Measurements from ENCODE around the gene ADCK1. TPM values are rescaled to one million over a fixed set of nuclear protein-coding genes. Genes with fewer than 3 reads are reported as not detected.

Gene ADCK1
- total and polyA plus RNA-seq, 3 donors from 2014 or later, result 7.5 to 14.3 (median 12.3) TPM

- 1 to 2% methylated on average over 11 to 35 of the region's 35 CpGs for WGBS, 2 donors
- DNase-seq, result peak; percentile 22
These were observed 166.1 kb downstream of the ADCK1 start for GRCh38 chr14:77965919-77966435.

DNA sequence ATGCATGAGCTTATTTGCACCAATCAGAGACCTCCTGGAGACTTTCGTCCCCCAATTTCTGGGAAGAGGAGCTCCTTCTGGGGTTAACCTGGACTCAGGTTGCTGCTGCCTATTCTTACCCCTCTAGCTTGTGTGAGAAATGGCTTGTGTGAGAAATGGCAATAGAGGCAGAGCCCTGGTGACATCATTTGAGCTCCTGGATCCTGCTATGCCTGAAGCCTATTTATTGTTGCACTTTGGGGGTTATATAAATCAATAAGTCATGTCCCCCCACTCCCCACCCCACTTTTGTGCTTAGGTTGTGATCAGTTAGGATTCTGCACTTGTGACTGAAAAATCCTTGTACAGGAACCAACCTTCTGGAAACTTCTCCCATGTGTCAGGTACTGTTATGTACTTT lies 167.2 kb downstream of the ADCK1 start:
- DNase-seq, result no peak
- no peak for TF ChIP-seq CTCF (IDR thresholded peaks at IDR 0.05)
- TF ChIP-seq POLR2A (IDR thresholded peaks at IDR 0.05), result no peak
- intact Hi-C loops (cut with DNase I; ENCODE audit: low total_unique reads), result no loop called here
- Histone ChIP-seq H3K36me3 (ENCODE audit: low read depth, missing control alignments) (no peaks in the 10 kb centered on the region), H3K4me3 (no peak overlapping the region), H3K9me3 (no peaks in the 10 kb centered on the region), H3K27ac (no peak overlapping the region), H3K27me3 (no peaks in the 10 kb centered on the region), H3K4me1 (peaks cover 3% of the 10 kb centered on the region)
- WGBS, 2 donors, result 50 to 86% methylated on average over 1 of the region's 1 CpG

More at GRCh38 chr14:77965919-77966435, 166.1 kb downstream of the ADCK1 start:
- Histone ChIP-seq H3K27me3 (no peaks in the 10 kb centered on the region), H3K9me3 (no peaks in the 10 kb centered on the region), H3K4me3 (peak overlapping the region in 1 of 2 donors; percentile 24), H3K27ac (no peak overlapping the region), H3K36me3 (ENCODE audit: low read depth, missing control alignments) (no peaks in the 10 kb centered on the region), H3K4me1 (peaks cover 3% of the 10 kb centered on the region)
- TF ChIP-seq CTCF (IDR thresholded peaks at IDR 0.05) (no peak), POLR2A (IDR thresholded peaks at IDR 0.05) (no peak)
- intact Hi-C loops (cut with DNase I; ENCODE audit: low total_unique reads), result no loop called here

DNA sequence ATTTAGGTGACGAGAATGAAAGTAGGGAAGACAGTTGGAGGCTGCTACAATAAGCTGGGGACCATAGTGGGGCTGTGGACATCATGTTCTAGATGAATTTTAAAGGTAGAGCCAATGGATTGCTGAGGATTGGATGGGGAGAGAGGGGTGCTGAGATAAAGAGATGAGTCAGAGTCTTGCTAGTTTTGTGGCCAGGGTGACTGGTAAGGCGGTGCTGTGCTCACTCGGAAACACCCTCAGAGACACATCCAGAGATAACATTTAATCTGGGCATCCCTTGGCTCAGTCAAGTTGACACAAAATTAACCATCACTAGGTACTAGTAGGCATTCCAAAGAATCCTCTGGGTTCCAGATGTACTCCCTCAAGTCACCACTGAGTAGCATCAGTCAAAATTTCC lies 170.7 kb downstream of the ADCK1 start:
- intact Hi-C loops (cut with DNase I; ENCODE audit: low total_unique reads), result no loop called here
- Histone ChIP-seq H3K27me3 (no peaks in the 10 kb centered on the region), H3K36me3 (ENCODE audit: low read depth, missing control alignments) (no peaks in the 10 kb centered on the region), H3K9me3 (no peaks in the 10 kb centered on the region), H3K4me1 (peaks cover under 1% of the 10 kb centered on the region), H3K4me3 (no peak overlapping the region), H3K27ac (no peak overlapping the region)
- no peak for TF ChIP-seq POLR2A (IDR thresholded peaks at IDR 0.05)
- no peak for TF ChIP-seq CTCF (IDR thresholded peaks at IDR 0.05)
- 89 to 97% methylated on average over 3 of the region's 3 CpGs for WGBS, 2 donors
- DNase-seq, result no peak

DNA sequence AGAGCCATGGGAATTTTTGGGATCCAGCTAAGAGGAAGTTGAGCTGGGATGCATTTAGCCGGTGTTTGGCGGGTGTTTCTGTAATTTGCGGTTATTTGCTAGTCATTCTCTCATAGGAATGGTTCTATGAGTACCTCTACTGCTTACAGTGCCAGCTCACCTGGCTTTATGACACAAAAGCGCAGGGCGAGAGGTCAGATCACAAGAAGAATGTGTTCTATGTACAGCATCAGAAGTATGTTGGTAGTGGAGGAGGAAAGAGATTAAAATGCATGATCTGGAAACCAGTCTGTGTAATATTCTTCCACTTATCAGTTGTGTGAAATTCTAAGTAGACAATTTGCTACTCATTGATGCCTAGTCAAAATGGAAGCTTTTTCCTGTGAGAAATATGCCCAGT lies 173.3 kb downstream of the ADCK1 start:
- intact Hi-C loops (cut with DNase I; ENCODE audit: low total_unique reads), result no loop called here
- no peak for DNase-seq

More for the DNA sequence above, 173.3 kb downstream of the ADCK1 start:
- 97 to 100% methylated on average over 5 of the region's 5 CpGs for WGBS, 2 donors
- no peaks in the 10 kb centered on the region for H3K36me3 ChIP-seq (ENCODE audit: low read depth, missing control alignments)
- H3K27me3 ChIP-seq, result no peaks in the 10 kb centered on the region
- H3K4me1 ChIP-seq, result no peaks in the 10 kb centered on the region
- no peak overlapping the region for H3K27ac ChIP-seq
- H3K9me3 ChIP-seq, result no peaks in the 10 kb centered on the region
- no peak overlapping the region for H3K4me3 ChIP-seq
- TF ChIP-seq POLR2A (IDR thresholded peaks at IDR 0.05) (no peak), CTCF (IDR thresholded peaks at IDR 0.05) (no peak)
